ENCODE results near the gene ITPKB. TPM values are rescaled to one million over a fixed set of nuclear protein-coding genes. Genes with fewer than 3 reads are reported as not detected.
A peak's percentile ranks its signal among the peaks of the same experiment; 100 is the strongest.

The ITPKB gene
- total and polyA plus RNA-seq, 7 donors: 1.4 to 80.9 (median 52.4) TPM

GRCh38 chr1:226649244-226649643 is 89.8 kb downstream of the ITPKB start:
- 96 to 99% methylated on average over 8 of the region's 8 CpGs for WGBS, 2 donors
- intact Hi-C loops (cut with DNase I): no loop called here

GRCh38 chr1:226648421-226648820 is 90.7 kb downstream of the ITPKB start:
- no peak for DNase-seq
- intact Hi-C loops (cut with DNase I): no loop called here
- H3K27ac ChIP-seq: peak overlapping the region in 3 of 4 donors; percentile 2 to 82 (median 81)
- H3K4me1 ChIP-seq: peaks cover 0 to 45% (median 42%) of the 10 kb centered on the region in 4 donors
- no peak overlapping the region for H3K4me3 ChIP-seq
- H3K36me3 ChIP-seq: peaks cover 20 to 39% (median 21%) of the 10 kb centered on the region in 4 donors
- no peaks in the 10 kb centered on the region for H3K9me3 ChIP-seq
- TF ChIP-seq CTCF (IDR thresholded peaks at IDR 0.05) (no peak), EP300 (IDR thresholded peaks at IDR 0.05) (no peak), POLR2AphosphoS5 (IDR thresholded peaks at IDR 0.05) (no peak), POLR2A (IDR thresholded peaks at IDR 0.05) (no peak)
- H3K27me3 ChIP-seq: no peaks in the 10 kb centered on the region
- 93 to 95% methylated on average over 6 of the region's 6 CpGs for WGBS, 2 donors

More at GRCh38 chr1:226649244-226649643, 89.8 kb downstream of the ITPKB start:
- Histone ChIP-seq H3K4me1 (peaks cover 0 to 37% (median 33%) of the 10 kb centered on the region in 4 donors), H3K27ac (peak overlapping the region in 1 of 4 donors; percentile 82), H3K4me3 (no peak overlapping the region), H3K36me3 (peaks cover 20 to 36% (median 21%) of the 10 kb centered on the region in 4 donors), H3K9me3 (no peaks in the 10 kb centered on the region), H3K27me3 (no peaks in the 10 kb centered on the region)
- no peak for DNase-seq
- TF ChIP-seq POLR2AphosphoS5 (IDR thresholded peaks at IDR 0.05) (no peak), EP300 (IDR thresholded peaks at IDR 0.05) (no peak), POLR2A (IDR thresholded peaks at IDR 0.05) (no peak), CTCF (IDR thresholded peaks at IDR 0.05) (no peak)

GRCh38 chr1:226647719-226648118 is 91.4 kb downstream of the ITPKB start:
- 94 to 96% methylated on average over 8 of the region's 8 CpGs for WGBS, 2 donors
- H3K36me3 ChIP-seq: peaks cover 20 to 39% (median 21%) of the 10 kb centered on the region in 4 donors
- intact Hi-C loops (cut with DNase I): no loop called here
- TF ChIP-seq POLR2A (IDR thresholded peaks at IDR 0.05) (no peak), POLR2AphosphoS5 (IDR thresholded peaks at IDR 0.05) (no peak), CTCF (IDR thresholded peaks at IDR 0.05) (no peak)
- no peaks in the 10 kb centered on the region for H3K9me3 ChIP-seq
- H3K27ac ChIP-seq: peak overlapping the region in 3 of 4 donors; percentile 2 to 82 (median 81)
- H3K4me3 ChIP-seq: no peak overlapping the region
- DNase-seq: no peak
- H3K4me1 ChIP-seq: peaks cover 0 to 52% (median 49%) of the 10 kb centered on the region in 4 donors
- H3K27me3 ChIP-seq: no peaks in the 10 kb centered on the region

- 96 to 98% methylated on average over 16 of the region's 16 CpGs for WGBS, 2 donors
- Histone ChIP-seq H3K27me3 (no peaks in the 10 kb centered on the region), H3K4me1 (peaks cover 0 to 56% (median 54%) of the 10 kb centered on the region in 4 donors), H3K9me3 (no peaks in the 10 kb centered on the region), H3K36me3 (peaks cover 20 to 44% (median 21%) of the 10 kb centered on the region in 4 donors), H3K4me3 (no peak overlapping the region), H3K27ac (peak overlapping the region in 3 of 4 donors; percentile 79 to 82 (median 81))
- no peak for DNase-seq
- TF ChIP-seq POLR2AphosphoS5 (IDR thresholded peaks at IDR 0.05) (no peak), POLR2A (IDR thresholded peaks at IDR 0.05) (no peak)
- intact Hi-C loops (cut with DNase I): no loop called here
Measured at GRCh38 chr1:226646870-226647449, 92.1 kb downstream of the ITPKB start.

- H3K27ac ChIP-seq: peak overlapping the region in 3 of 4 donors; percentile 79 to 82 (median 81)
- DNase-seq: peak; percentile 92
- H3K9me3 ChIP-seq: no peaks in the 10 kb centered on the region
- no peak overlapping the region for H3K4me3 ChIP-seq
- intact Hi-C loops (cut with DNase I): no loop called here
- peaks cover 0 to 63% (median 60%) of the 10 kb centered on the region in 4 donors for H3K4me1 ChIP-seq
- H3K36me3 ChIP-seq: peaks cover 20 to 51% (median 25%) of the 10 kb centered on the region in 4 donors
- 87 to 92% methylated on average over 18 of the region's 18 CpGs for WGBS, 2 donors
- TF ChIP-seq POLR2AphosphoS5 (IDR thresholded peaks at IDR 0.05) (peak in 2 of 4 donors; percentile 29 to 47), CTCF (IDR thresholded peaks at IDR 0.05) (no peak)
- H3K27me3 ChIP-seq: no peaks in the 10 kb centered on the region
Measured at GRCh38 chr1:226646026-226646869, 92.8 kb downstream of the ITPKB start.
